Peyer's patch (tissue), 4 donors: Measurements from ENCODE around the gene ZBTB7C. TPM values are rescaled to one million over a fixed set of nuclear protein-coding genes. Genes with fewer than 3 reads are reported as not detected.
A peak's percentile ranks its signal among the peaks of the same experiment; 100 is the strongest.

Source experiments
- DNase-seq, 3 donors: peaks; one replicate each; pipeline ENCODE4 v3.0.0-alpha.2; 2017 to 2019
- H3K27ac ChIP-seq, 4 donors: fragments of 200-600 bp; sonication (generic); one replicate each; pipeline ENCODE4 v1.5.1; 2016 to 2019
- H3K27me3 ChIP-seq, 2 donors: fragments of 200-600 bp; sonication (generic); one replicate each; pipeline ENCODE4 v1.5.1; 2019
- H3K36me3 ChIP-seq, 3 donors: fragments of 200-600 bp; sonication (generic); one replicate each; pipeline ENCODE4 v1.5.1; 2016 to 2019
- H3K4me1 ChIP-seq, 4 donors: fragments of 200-600 bp; sonication (generic); one replicate each; pipeline ENCODE4 v1.5.1; 2016 to 2019
- H3K4me3 ChIP-seq, 4 donors: fragments of 200-600 bp; sonication (generic); 1 replicate in 3 of 4; 2 replicates in 1 of 4; pipeline ENCODE4 v1.5.1; 2016 to 2019; ENCODE audit warnings: mild to moderate bottlenecking in 1 of 4
- H3K9me3 ChIP-seq, 4 donors: fragments of 200-600 bp; sonication (generic); one replicate each; pipeline ENCODE4 v1.5.1; 2016 to 2019; ENCODE audit warnings: mild to moderate bottlenecking in 1 of 4
- POLR2A ChIP-seq, 2 donors: fragments of 450-650 bp; IDR thresholded peaks; one replicate each; pipeline ENCODE4 v1.5.1; 2017; ENCODE audit warnings: antibody characterized with exemption in 2 of 2, mild to moderate bottlenecking in 2 of 2, moderate library complexity in 2 of 2
- total RNA-seq, 4 donors: library from RNA; depleted of rRNA; stranded (reverse); fragments of >200 nt; gene quantifications; one replicate each; pipeline ENCODE4 v1.1.0, GENCODE V29; 2016
- TF ChIP-seq, protein P1 (sequence below), 6 experiments: fragments of 450-650 bp in 4 of 6; fragments of 200-600 bp in 2 of 6; sonication (generic) in 1 of 6; IDR thresholded peaks; one replicate each; pipeline ENCODE4 v1.5.1; 2017 to 2019; ENCODE audit warnings: antibody characterized with exemption in 6 of 6, mild to moderate bottlenecking in 3 of 6, moderate library complexity in 1 of 6

The ZBTB7C gene
- total RNA-seq, 4 donors from 2014 or later: 10.5 to 15.7 (median 14.2) TPM

DNA sequence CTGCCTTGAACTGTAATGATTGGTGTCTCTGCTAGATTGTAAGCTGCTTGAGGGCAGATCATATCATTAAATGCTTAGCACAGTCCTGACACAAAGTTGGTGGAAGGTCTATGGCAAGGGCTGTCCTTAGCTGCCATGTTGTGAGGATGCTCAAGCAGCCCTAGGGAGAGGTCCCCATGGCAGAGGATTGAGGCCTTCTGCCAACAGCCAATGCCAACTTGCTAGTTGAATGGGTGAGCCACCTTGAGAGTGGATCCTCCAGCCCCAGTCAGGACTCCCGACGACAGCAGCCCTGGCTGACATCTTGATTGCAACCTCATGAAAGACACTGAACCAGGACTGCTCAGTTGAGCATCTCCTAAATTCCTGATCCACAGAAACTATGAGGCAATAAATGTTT, 363.4 kb downstream of the ZBTB7C start:
- Histone ChIP-seq H3K4me3 (no peak overlapping the region), H3K9me3 (no peaks in the 10 kb centered on the region), H3K4me1 (peaks cover 0 to 5% (median 0%) of the 10 kb centered on the region in 4 donors), H3K36me3 (no peaks in the 10 kb centered on the region), H3K27me3 (no peaks in the 10 kb centered on the region), H3K27ac (no peak overlapping the region)
- peak in 1 of 3 donors; percentile 13 for DNase-seq
- TF ChIP-seq, protein P1, sequence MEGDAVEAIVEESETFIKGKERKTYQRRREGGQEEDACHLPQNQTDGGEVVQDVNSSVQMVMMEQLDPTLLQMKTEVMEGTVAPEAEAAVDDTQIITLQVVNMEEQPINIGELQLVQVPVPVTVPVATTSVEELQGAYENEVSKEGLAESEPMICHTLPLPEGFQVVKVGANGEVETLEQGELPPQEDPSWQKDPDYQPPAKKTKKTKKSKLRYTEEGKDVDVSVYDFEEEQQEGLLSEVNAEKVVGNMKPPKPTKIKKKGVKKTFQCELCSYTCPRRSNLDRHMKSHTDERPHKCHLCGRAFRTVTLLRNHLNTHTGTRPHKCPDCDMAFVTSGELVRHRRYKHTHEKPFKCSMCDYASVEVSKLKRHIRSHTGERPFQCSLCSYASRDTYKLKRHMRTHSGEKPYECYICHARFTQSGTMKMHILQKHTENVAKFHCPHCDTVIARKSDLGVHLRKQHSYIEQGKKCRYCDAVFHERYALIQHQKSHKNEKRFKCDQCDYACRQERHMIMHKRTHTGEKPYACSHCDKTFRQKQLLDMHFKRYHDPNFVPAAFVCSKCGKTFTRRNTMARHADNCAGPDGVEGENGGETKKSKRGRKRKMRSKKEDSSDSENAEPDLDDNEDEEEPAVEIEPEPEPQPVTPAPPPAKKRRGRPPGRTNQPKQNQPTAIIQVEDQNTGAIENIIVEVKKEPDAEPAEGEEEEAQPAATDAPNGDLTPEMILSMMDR (IDR thresholded peaks at IDR 0.05): no peak
- TF ChIP-seq POLR2A (IDR thresholded peaks at IDR 0.05): no peak

DNA sequence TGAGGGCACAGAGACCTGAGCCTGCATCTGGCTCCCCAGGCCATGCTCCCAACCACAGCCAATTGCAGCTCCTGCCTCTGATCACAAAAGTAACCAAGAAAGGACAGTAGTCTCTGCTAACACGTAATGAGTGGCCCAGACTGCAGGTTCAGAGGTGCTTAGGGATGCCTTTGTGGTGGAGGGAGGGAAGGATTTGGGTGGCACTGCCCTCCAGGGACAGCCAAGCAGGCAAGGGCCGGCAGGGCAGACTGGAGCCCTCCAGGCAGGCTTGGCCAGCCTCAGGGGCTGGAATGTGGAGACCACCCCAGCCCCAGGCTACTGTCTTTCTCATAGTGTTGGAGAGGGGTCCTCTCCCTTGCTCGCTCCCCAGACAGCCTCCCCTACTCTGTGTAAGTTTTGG, 364.2 kb downstream of the ZBTB7C start:
- TF ChIP-seq, protein P1 (IDR thresholded peaks at IDR 0.05): no peak
- no peak for TF ChIP-seq POLR2A (IDR thresholded peaks at IDR 0.05)
- H3K4me1 ChIP-seq: peaks cover 0 to under 1% (median 0%) of the 10 kb centered on the region in 4 donors
- no peak overlapping the region for H3K27ac ChIP-seq
- H3K9me3 ChIP-seq: no peaks in the 10 kb centered on the region
- H3K4me3 ChIP-seq: no peak overlapping the region
- no peaks in the 10 kb centered on the region for H3K27me3 ChIP-seq
- no peaks in the 10 kb centered on the region for H3K36me3 ChIP-seq
- DNase-seq: peak in 1 of 3 donors; percentile 13

DNA sequence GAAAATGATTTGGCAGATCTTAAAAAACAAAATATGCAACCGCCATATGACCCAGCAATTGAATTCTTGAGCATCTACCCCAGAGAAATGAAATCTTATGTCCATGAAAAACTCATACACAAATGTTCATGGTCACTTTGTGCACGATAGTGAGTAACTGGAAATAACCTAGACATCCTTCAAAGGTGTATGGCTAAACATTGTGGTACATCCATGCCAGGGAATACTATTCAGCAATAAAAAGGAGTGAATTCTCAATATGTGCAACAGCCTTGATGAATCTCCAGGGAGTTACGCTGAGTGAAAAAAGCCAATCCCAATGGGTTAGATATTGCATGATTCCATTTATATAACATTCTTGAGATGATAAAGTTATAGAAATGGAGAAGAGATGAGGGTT, 366.0 kb downstream of the ZBTB7C start:
- Histone ChIP-seq H3K27ac (no peak overlapping the region), H3K9me3 (no peaks in the 10 kb centered on the region), H3K4me3 (no peak overlapping the region), H3K4me1 (no peaks in the 10 kb centered on the region), H3K36me3 (no peaks in the 10 kb centered on the region), H3K27me3 (no peaks in the 10 kb centered on the region)
- TF ChIP-seq, protein P1 (IDR thresholded peaks at IDR 0.05): no peak
- no peak for TF ChIP-seq POLR2A (IDR thresholded peaks at IDR 0.05)
- DNase-seq: no peak

DNA sequence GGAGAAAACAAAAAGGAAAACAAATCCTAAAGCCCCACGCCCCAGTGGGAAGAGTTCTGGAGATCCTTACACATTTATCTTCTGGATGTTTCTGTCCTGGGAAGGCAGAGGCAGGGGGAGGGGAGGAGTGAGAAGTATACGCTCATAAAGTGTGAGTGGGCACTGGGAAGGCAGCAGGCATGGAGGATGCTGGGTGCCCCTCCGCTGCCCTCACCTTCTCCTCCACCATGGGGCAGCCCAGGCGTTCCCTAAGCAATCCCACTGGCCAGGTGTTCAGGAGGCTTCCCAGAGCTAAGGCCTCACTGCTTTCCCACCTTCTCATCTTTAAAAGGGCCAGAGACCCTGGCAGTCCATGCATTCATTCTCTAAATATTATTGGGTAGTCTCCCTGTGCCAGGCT, 366.8 kb downstream of the ZBTB7C start:
- H3K4me3 ChIP-seq: no peak overlapping the region
- TF ChIP-seq, protein P1 (IDR thresholded peaks at IDR 0.05): no peak
- TF ChIP-seq POLR2A (IDR thresholded peaks at IDR 0.05): no peak

DNA sequence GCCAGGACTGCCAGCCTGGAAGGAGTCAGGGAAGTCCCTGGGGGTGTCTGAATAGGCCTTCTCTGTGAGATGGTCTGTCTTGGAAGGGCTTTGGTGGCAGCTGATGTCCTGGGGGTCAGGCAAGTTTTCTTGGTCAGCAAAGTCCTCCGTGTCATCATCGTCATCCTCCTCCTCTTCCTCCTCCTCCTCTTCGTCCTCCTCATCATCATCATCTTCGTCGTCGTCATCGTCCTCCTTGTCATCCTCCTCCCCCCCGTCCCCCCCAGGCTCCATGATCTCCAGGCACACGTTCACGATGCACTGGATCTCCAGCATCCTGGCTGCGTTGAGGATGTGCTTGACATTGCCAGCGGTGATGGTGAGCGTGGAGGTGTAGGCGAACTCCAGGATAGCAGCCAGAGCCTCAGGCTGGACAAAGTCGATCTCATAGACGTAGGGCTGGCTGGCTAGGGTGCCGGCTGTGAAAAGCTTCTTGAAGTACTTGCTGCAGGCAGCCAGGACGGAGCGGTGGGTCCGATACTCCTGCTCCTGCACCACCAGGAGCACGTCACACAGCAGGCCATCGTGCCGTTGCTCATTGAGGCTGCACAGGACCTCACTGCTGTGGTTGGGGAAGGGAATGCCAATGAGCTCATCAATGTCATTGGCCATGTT, 368.6 kb downstream of the ZBTB7C start:
- no peak overlapping the region for H3K27ac ChIP-seq
- no peaks in the 10 kb centered on the region for H3K36me3 ChIP-seq
- DNase-seq: no peak
- TF ChIP-seq POLR2A (IDR thresholded peaks at IDR 0.05): no peak
- TF ChIP-seq, protein P1 (IDR thresholded peaks at IDR 0.05): no peak
- no peaks in the 10 kb centered on the region for H3K27me3 ChIP-seq
- no peak overlapping the region for H3K4me3 ChIP-seq
- no peaks in the 10 kb centered on the region for H3K4me1 ChIP-seq
- H3K9me3 ChIP-seq: no peaks in the 10 kb centered on the region

More for the DNA sequence above, 366.8 kb downstream of the ZBTB7C start:
- Histone ChIP-seq H3K27ac (no peak overlapping the region), H3K36me3 (no peaks in the 10 kb centered on the region), H3K9me3 (no peaks in the 10 kb centered on the region), H3K27me3 (no peaks in the 10 kb centered on the region), H3K4me1 (no peaks in the 10 kb centered on the region)
- peak in 1 of 3 donors; percentile 27 for DNase-seq
